Activated naive CD8-positive, alpha-beta T cell treated with anti-CD3 and anti-CD28 coated beads, Interleukin-2, amount 50 U/mL, for 16 hours (primary cell): ENCODE data around the gene CNIH2.

Source experiments
- DNase-seq: peaks from one replicate; pipeline ENCODE4 v3.0.0-alpha.2; 2020; ENCODE audit warnings: low read depth, low spot score

Gene CNIH2

GRCh38 chr11:66259225-66259624, 18.8 kb upstream of the CNIH2 start:
- no peak for DNase-seq

DNA sequence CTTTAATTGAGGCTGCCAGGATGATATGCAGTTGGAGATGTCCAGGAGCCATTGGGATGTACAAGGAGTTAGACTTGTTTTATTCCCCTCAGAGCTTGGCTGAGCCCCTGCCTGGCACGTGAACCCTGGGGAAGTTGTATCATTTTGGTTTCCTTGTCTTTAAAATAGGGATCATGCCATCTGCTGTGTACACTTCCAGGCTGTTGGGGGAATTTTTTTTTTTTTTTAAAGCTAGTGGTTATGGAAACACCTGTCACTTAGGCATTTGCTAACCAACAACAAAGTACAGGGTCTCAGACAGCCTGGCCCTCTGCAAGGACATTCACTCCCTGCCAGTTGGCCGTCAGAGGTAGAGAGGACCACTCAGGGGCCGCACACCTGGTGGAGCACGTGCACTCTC, 18.0 kb upstream of the CNIH2 start:
- DNase-seq: no peak

GRCh38 chr11:66261578-66261977, 16.4 kb upstream of the CNIH2 start:
- no peak for DNase-seq

- DNase-seq: no peak
These were observed 15.8 kb upstream of the CNIH2 start for GRCh38 chr11:66262191-66262590.

DNA sequence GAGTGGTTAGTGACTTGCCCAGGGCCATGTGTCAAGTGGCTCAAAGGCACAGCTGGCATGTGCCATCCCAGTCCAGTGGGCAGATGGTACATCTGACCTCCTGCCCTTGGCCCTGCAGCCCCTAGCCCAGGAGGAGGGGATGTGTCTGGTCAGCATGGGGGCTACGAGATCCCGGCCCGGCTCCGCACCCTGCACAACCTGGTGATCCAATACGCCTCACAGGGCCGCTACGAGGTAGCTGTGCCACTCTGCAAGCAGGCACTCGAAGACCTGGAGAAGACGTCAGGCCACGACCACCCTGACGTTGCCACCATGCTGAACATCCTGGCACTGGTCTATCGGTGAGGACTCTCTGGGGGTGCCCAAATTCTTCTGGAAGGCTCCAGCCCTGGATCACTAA, 15.3 kb upstream of the CNIH2 start:
- DNase-seq: no peak

GRCh38 chr11:66263231-66263630, 14.7 kb upstream of the CNIH2 start:
- DNase-seq: no peak

DNA sequence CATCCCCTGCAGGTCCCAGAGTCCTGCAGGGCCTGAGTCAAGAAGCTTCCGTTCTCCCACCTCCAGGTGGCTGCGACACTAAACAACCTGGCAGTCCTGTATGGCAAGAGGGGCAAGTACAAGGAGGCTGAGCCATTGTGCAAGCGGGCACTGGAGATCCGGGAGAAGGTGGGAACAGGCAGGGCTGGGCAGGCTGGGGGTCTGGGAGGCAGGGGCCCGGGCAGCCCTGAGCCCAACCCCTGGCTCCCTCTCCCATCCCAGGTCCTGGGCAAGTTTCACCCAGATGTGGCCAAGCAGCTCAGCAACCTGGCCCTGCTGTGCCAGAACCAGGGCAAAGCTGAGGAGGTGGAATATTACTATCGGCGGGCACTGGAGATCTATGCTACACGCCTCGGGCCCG, 14.2 kb upstream of the CNIH2 start:
- no peak for DNase-seq

DNA sequence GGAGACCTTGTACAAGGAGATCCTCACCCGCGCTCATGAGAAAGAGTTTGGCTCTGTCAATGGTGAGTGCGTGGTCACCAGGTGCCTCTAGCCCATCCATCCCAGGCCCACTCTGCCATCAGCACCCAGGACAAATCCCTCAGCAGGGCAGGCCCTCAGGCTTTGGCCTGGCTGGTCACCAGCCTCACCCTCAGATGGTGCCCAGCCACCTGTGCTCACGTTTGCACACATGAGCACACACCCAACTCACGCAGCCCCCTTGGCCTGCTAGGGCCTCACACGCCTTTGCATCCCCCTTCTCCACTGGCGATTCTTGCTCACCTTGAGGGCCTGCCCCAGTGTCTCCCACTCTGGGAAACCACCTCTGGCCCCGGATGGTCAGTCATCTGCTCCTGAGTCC, 13.6 kb upstream of the CNIH2 start:
- no peak for DNase-seq

GRCh38 chr11:66264914-66265313, 13.1 kb upstream of the CNIH2 start:
- no peak for DNase-seq

DNA sequence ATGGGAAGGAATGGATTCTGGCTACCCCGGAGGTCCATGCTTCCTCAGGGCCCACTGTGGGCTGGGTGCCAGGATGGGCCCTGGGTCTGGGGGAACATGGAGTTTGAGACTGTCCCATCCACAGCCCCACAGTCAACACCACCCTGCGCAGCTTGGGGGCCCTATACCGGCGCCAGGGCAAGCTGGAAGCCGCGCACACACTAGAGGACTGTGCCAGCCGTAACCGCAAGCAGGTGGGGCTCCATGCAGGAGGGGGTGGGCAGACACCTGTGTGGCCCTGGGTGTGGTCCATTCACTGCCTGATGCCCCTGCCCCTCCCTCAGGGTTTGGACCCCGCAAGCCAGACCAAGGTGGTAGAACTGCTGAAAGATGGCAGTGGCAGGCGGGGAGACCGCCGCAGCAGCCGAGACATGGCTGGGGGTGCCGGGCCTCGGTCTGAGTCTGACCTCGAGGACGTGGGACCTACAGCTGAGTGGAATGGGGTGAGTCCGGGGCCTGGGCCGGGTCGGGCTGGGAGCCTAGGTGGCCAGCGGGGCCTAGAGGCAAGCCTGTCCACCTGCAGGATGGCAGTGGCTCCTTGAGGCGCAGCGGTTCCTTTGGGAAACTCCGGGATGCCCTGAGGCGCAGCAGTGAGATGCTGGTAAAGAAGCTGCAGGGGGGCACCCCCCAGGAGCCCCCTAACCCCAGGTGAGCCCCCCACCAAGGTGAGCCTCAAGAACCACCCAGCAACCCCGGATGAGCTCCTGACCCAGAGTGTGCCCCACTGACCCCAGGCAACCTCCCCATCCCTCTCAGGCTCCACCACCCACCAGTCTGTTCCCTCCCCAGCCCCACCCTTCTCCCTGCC, 12.2 kb upstream of the CNIH2 start:
- no peak for DNase-seq

DNA sequence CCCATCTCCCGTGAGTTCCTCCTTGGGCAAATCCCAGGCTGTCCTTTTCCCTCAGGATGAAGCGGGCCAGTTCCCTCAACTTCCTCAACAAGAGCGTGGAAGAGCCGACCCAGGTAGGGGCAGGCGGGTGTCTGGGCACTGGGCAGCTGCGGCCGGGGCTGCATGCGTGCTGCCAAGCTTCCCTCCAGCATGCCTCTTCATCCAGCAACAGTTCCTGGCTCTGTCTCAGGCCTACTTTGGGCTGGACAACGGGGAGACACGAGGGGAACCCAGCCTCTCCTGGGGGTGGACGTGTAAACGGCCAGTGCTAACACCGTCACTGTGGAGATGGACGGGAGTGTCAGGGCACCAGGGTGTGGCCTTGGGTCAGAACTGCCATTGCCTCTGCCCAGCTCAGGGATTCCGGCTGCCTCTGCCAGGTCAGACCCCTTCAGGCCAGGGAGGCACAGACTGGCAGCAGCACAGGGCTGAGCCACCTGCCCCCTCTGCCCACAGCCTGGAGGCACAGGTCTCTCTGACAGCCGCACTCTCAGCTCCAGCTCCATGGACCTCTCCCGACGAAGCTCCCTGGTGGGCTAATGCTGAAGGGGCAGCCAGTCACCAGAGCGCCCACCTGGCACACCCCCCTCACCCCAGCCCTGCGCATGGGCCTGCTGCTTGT, 11.5 kb upstream of the CNIH2 start:
- no peak for DNase-seq

- no peak for DNase-seq
These were observed 11.0 kb upstream of the CNIH2 start for GRCh38 chr11:66267039-66267378.

- peak; percentile 69 for DNase-seq
These were observed 10.4 kb upstream of the CNIH2 start for GRCh38 chr11:66267379-66268243.

DNA sequence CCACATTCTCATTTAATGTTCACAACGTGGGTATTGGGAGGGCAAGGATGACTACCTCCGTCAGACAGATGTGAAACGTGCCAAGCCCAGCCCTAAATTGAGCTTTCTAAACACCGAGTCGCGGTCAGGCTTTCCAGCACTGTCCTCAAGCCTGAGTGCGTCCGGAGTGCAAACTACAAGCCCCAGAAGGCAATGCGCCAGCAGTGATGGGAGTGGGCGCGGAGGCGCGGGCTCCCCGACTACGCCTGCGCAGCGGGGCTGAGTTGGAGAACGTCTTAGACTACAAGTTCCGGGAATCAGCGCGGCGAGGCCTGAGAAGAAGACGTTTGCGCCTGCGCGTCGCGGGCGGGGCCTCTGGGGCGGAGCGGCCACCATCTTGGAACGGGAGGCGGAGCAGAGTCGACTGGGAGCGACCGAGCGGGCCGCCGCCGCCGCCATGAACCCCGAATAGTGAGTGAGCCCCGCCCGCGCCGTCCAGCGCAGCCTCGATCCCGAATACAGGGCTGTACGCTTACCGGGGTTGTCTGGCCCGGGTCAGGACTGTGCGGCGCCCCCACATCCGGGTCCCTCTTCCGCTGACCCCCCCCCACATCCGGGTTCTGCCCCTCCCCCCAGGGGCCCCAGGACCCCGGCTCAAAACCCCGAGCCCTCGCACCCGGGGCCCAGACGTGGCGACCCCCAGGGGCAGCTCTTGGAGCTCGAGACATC, 9.6 kb upstream of the CNIH2 start, which contains the start of gene RAB1B:
Gene RAB1B, plus strand, starts transcription at position 396 of the 708 bp plus-strand sequence. Its CDS starts 41 bp downstream, at position 437.
- DNase-seq: peak; percentile 98

- no peak for DNase-seq
These were observed 8.7 kb upstream of the CNIH2 start for GRCh38 chr11:66268952-66269905.

GRCh38 chr11:66271816-66272215, 6.2 kb upstream of the CNIH2 start:
- DNase-seq: no peak

GRCh38 chr11:66272596-66272995, 5.4 kb upstream of the CNIH2 start:
- no peak for DNase-seq

- no peak for DNase-seq
These were observed 3.8 kb upstream of the CNIH2 start for GRCh38 chr11:66274219-66274618.

DNA sequence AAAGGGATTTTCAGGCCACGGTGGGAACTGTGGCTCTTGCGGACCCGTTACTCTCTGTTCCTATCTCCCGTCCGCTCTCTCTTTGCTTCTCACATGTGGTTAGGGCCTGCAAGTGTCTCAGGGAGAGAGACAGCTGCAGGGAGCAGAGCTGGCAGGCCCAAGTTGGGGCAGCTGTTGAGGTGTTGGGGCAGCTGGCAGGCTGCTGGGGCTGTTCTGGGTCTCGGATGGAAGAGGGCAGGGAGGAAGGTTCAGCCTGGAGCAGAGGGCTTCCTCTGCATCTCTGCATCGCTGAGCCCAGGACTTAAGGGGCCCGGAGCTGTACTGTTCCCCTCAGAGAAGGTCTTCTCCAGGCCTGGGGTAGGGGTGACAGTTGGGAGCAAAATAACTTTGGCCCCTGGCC, 2.6 kb upstream of the CNIH2 start:
- no peak for DNase-seq

DNA sequence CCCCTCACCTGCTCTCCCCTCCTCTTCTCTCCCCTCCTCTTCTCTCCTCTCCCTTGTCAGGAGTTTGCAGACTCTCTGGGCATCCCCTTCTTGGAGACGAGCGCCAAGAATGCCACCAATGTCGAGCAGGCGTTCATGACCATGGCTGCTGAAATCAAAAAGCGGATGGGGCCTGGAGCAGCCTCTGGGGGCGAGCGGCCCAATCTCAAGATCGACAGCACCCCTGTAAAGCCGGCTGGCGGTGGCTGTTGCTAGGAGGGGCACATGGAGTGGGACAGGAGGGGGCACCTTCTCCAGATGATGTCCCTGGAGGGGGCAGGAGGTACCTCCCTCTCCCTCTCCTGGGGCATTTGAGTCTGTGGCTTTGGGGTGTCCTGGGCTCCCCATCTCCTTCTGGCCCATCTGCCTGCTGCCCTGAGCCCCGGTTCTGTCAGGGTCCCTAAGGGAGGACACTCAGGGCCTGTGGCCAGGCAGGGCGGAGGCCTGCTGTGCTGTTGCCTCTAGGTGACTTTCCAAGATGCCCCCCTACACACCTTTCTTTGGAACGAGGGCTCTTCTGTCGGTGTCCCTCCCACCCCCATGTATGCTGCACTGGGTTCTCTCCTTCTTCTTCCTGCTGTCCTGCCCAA, 1.9 kb upstream of the CNIH2 start:
- no peak for DNase-seq
